ENCODE results near the gene HECW1. TPM values are rescaled to one million over a fixed set of nuclear protein-coding genes. Genes with fewer than 3 reads are reported as not detected.

The HECW1 gene
- total RNA-seq, 1 donor, result 2.9 TPM

GRCh38 chr7:43247757-43248156 is 135.3 kb downstream of the HECW1 start:
- H3K27me3 ChIP-seq (ENCODE audit: insufficient read depth, low read length), result peaks cover 3% of the 10 kb centered on the region
- no peak overlapping the region for H3K27ac ChIP-seq (ENCODE audit: low read depth, low read length)
- no peak overlapping the region for H2AFZ ChIP-seq (ENCODE audit: low read length)
- no peak for TF ChIP-seq CTCF (IDR thresholded peaks at IDR 0.05; ENCODE audit: extremely low read depth, low read depth, low read length)
- no peak overlapping the region for H3K4me2 ChIP-seq (ENCODE audit: insufficient read depth, low read length)
- H3K36me3 ChIP-seq (ENCODE audit: insufficient read depth, low read length), result no peaks in the 10 kb centered on the region
- H3K79me2 ChIP-seq (ENCODE audit: insufficient read depth, low read length), result no peaks in the 10 kb centered on the region
- no peak overlapping the region for H3K4me3 ChIP-seq (ENCODE audit: insufficient read depth, low read length)
- H3K4me1 ChIP-seq (ENCODE audit: insufficient read depth, low read length), result peaks cover 8% of the 10 kb centered on the region
- no peaks in the 10 kb centered on the region for H3K9me3 ChIP-seq (ENCODE audit: low read depth, low read length)
- no peak for DNase-seq (ENCODE audit: insufficient read length, low spot score, missing footprints)
- no peaks in the 10 kb centered on the region for H4K20me1 ChIP-seq (ENCODE audit: insufficient read depth, low read length)

- Histone ChIP-seq H3K27me3 (ENCODE audit: insufficient read depth, low read length) (peaks cover 3% of the 10 kb centered on the region), H3K79me2 (ENCODE audit: insufficient read depth, low read length) (no peaks in the 10 kb centered on the region), H2AFZ (ENCODE audit: low read length) (peak overlapping the region; percentile 96), H3K4me3 (ENCODE audit: insufficient read depth, low read length) (peak overlapping the region; percentile 80), H3K4me2 (ENCODE audit: insufficient read depth, low read length) (peak overlapping the region; percentile 91), H3K4me1 (ENCODE audit: insufficient read depth, low read length) (peaks cover 8% of the 10 kb centered on the region), H4K20me1 (ENCODE audit: insufficient read depth, low read length) (no peaks in the 10 kb centered on the region), H3K36me3 (ENCODE audit: insufficient read depth, low read length) (no peaks in the 10 kb centered on the region), H3K27ac (ENCODE audit: low read depth, low read length) (peak overlapping the region; percentile 66), H3K9me3 (ENCODE audit: low read depth, low read length) (no peaks in the 10 kb centered on the region)
- no peak for TF ChIP-seq CTCF (IDR thresholded peaks at IDR 0.05; ENCODE audit: extremely low read depth, low read depth, low read length)
- DNase-seq (ENCODE audit: insufficient read length, low spot score, missing footprints), result no peak
Measured at GRCh38 chr7:43248553-43248952, 136.1 kb downstream of the HECW1 start.

- Histone ChIP-seq H3K36me3 (ENCODE audit: insufficient read depth, low read length) (no peaks in the 10 kb centered on the region), H3K79me2 (ENCODE audit: insufficient read depth, low read length) (no peaks in the 10 kb centered on the region), H3K9me3 (ENCODE audit: low read depth, low read length) (no peaks in the 10 kb centered on the region), H3K27ac (ENCODE audit: low read depth, low read length) (peak overlapping the region; percentile 66), H4K20me1 (ENCODE audit: insufficient read depth, low read length) (no peaks in the 10 kb centered on the region), H2AFZ (ENCODE audit: low read length) (peak overlapping the region; percentile 96), H3K4me2 (ENCODE audit: insufficient read depth, low read length) (peak overlapping the region; percentile 91), H3K4me1 (ENCODE audit: insufficient read depth, low read length) (peaks cover 8% of the 10 kb centered on the region), H3K4me3 (ENCODE audit: insufficient read depth, low read length) (peak overlapping the region; percentile 80), H3K27me3 (ENCODE audit: insufficient read depth, low read length) (peaks cover 3% of the 10 kb centered on the region)
- TF ChIP-seq CTCF (IDR thresholded peaks at IDR 0.05; ENCODE audit: extremely low read depth, low read depth, low read length), result no peak
- DNase-seq (ENCODE audit: insufficient read length, low spot score, missing footprints), result peak; percentile 85
Measured at GRCh38 chr7:43248961-43249822, 136.7 kb downstream of the HECW1 start.

GRCh38 chr7:43249823-43250145 is 137.3 kb downstream of the HECW1 start:
- peaks cover 8% of the 10 kb centered on the region for H3K4me1 ChIP-seq (ENCODE audit: insufficient read depth, low read length)
- no peaks in the 10 kb centered on the region for H3K36me3 ChIP-seq (ENCODE audit: insufficient read depth, low read length)
- DNase-seq (ENCODE audit: insufficient read length, low spot score, missing footprints), result no peak
- peaks cover 3% of the 10 kb centered on the region for H3K27me3 ChIP-seq (ENCODE audit: insufficient read depth, low read length)
- H4K20me1 ChIP-seq (ENCODE audit: insufficient read depth, low read length), result no peaks in the 10 kb centered on the region
- no peak overlapping the region for H3K27ac ChIP-seq (ENCODE audit: low read depth, low read length)
- TF ChIP-seq CTCF (IDR thresholded peaks at IDR 0.05; ENCODE audit: extremely low read depth, low read depth, low read length), result no peak
- H3K4me3 ChIP-seq (ENCODE audit: insufficient read depth, low read length), result peak overlapping the region; percentile 80
- H3K9me3 ChIP-seq (ENCODE audit: low read depth, low read length), result no peaks in the 10 kb centered on the region
- H3K79me2 ChIP-seq (ENCODE audit: insufficient read depth, low read length), result no peaks in the 10 kb centered on the region
- H2AFZ ChIP-seq (ENCODE audit: low read length), result peak overlapping the region; percentile 96
- H3K4me2 ChIP-seq (ENCODE audit: insufficient read depth, low read length), result peak overlapping the region; percentile 91
